GM10248 (cell line): Measurements from ENCODE around the gene BBX.

ENCODE experiments used
- CTCF ChIA-PET: fragments of 300-600 bp; sonication (Branson Sonifier 250); formaldehyde crosslinking; extraction: SDS; loops from one replicate; lab custom pipeline; 2021; ENCODE audit warnings: antibody characterized with exemption; lab: Yijun Ruan, JAX
- POLR2A ChIA-PET: fragments of 350-650 bp; sonication (Branson Sonifier 250); formaldehyde crosslinking; extraction: SDS; loops from one replicate; lab custom pipeline; 2020; ENCODE audit warnings: antibody characterized with exemption; lab: Yijun Ruan, JAX
- DNase-seq: peaks from one replicate; pipeline ENCODE4 v3.0.0; 2012; ENCODE audit errors: extremely low spot score
- TF ChIP-seq, protein P1 (sequence below): IDR thresholded peaks from 2 replicates; pipeline ENCODE4 v1.5.1; 2012; ENCODE audit warnings: mild to moderate bottlenecking, low read depth; ENCODE audit errors: extremely low read depth, missing control alignments, control extremely low read depth

Gene BBX

GRCh38 chr3:107524841-107525643 lies 2.3 kb downstream of the BBX start:
- DNase-seq: peak; percentile 57
- TF ChIP-seq, protein P1, sequence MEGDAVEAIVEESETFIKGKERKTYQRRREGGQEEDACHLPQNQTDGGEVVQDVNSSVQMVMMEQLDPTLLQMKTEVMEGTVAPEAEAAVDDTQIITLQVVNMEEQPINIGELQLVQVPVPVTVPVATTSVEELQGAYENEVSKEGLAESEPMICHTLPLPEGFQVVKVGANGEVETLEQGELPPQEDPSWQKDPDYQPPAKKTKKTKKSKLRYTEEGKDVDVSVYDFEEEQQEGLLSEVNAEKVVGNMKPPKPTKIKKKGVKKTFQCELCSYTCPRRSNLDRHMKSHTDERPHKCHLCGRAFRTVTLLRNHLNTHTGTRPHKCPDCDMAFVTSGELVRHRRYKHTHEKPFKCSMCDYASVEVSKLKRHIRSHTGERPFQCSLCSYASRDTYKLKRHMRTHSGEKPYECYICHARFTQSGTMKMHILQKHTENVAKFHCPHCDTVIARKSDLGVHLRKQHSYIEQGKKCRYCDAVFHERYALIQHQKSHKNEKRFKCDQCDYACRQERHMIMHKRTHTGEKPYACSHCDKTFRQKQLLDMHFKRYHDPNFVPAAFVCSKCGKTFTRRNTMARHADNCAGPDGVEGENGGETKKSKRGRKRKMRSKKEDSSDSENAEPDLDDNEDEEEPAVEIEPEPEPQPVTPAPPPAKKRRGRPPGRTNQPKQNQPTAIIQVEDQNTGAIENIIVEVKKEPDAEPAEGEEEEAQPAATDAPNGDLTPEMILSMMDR: no peak
- ChIA-PET CTCF (interaction anchor here (1.4 kb wide), 1 partner anchor 289 kb away, joined by 3 read pairs; no protein-coding TSS in a partner anchor), POLR2A (interaction anchor here (0.5 kb wide), 1 partner anchor 1119 kb away, joined by 4 read pairs; no protein-coding TSS in a partner anchor)

DNA sequence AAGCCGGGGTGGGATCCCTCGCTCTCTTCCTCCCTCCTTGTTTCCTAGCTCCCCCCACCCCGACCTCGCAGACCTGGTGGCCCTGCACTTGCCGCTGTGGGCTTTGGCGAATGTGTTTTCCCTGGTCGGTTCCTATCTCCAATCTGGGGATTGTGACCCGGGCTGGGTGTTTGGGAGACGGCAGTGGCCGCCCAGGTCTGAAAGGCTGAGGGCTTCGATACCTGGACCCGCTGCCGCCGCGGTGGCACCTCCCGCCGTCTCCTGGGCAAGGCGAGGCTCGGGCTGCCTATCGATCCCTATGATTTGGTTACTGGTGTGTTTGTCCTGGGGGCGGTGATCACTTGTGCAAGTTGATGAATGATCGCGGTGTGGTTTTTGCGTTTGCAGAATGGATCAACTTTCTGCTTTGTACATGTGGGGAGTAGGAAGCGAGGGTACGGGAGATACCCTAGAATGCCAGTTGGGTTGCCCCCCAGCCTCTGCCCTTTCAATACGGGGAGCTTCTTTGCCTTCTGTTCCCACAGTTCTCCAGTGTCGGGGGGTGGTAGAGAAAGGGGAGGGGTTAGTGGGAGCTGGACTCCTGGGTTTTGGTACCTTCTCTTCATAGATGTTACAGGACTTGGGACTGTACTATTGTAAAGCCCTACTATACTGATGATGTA lies 3.0 kb downstream of the BBX start:
- POLR2A ChIA-PET: no interaction called here
- TF ChIP-seq, protein P1: no peak
- no peak for DNase-seq
- CTCF ChIA-PET: interaction anchor here (1.4 kb wide), 1 partner anchor 290 kb away, joined by 3 read pairs; no protein-coding TSS in a partner anchor

DNA sequence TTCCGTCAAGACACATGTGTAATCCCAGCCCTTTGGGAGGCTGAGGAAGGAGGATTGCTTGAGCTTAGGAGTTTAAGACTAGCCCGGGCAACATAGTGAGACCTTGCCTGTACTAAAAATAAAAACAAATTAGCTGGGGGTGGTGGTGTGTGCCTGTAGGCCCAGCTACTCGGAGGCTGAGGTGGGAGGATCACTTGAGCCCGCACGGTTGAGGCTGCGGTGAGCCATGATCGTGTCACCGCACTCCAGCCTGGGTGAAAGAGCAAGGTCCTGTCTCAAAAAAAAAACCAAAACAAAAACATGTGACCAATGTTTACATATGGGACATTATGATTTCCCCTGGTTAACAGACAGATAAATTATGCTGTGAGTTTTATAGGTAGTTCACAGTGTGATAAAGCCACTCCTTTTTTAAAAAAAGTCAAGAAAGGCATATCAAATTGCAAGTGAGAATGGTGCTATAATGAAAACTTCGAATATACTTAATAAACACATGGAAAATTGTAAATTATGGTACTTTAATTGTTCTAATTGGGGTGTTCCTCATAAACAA lies 9.2 kb downstream of the BBX start:
- DNase-seq: no peak
- ChIA-PET CTCF (interaction anchor here (0.9 kb wide), 1 partner anchor 12 kb away, joined by 3 read pairs; no protein-coding TSS in a partner anchor), POLR2A (no interaction called here)
- TF ChIP-seq, protein P1: no peak

GRCh38 chr3:107540857-107541256 lies 18.1 kb downstream of the BBX start:
- POLR2A ChIA-PET: no interaction called here
- CTCF ChIA-PET: no interaction called here
- TF ChIP-seq, protein P1: no peak
- no peak for DNase-seq

GRCh38 chr3:107542665-107543064 lies 19.9 kb downstream of the BBX start:
- DNase-seq: no peak
- ChIA-PET POLR2A (no interaction called here), CTCF (interaction anchor here (0.9 to 1.4 kb wide), 4 partner anchors 10 to 308 kb away, joined by 4 to 5 read pairs (median 4); no protein-coding TSS in a partner anchor)
- TF ChIP-seq, protein P1: no peak

GRCh38 chr3:107543666-107544065 lies 20.9 kb downstream of the BBX start:
- POLR2A ChIA-PET: no interaction called here
- DNase-seq: no peak
- CTCF ChIA-PET: interaction anchor here (1.0 to 1.4 kb wide), 5 partner anchors 9 to 309 kb away, joined by 3 to 5 read pairs (median 4); no protein-coding TSS in a partner anchor
- TF ChIP-seq, protein P1: no peak
